ENCODE data around the gene OR13F1.
"Not testable (repeated sequence)": the region's sequence is repeated elsewhere in the genome, so short reads cannot be mapped to it uniquely, and the experiment has no call there.

OR13F1 gene

DNA sequence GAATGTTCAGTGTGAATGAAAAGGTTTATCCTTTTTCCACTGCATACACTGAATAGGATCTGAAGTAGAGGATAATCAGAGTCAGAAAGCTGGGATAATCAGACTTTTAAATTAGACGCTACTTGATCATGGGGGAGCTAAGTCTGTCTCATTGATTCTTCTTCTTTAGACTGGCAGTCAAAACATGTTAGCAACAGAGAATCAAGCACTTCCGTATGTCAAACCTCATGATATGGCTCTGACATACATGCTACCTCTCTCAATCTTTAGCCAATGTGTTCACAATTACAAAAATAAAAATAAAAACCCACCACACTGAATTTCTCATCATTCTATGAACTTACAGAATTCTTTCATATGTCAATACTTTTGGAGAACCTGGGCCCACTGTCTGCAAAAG lies 19.0 kb upstream of the OR13F1 start:
- Histone ChIP-seq H3K4me3 (ENCODE audit: low read depth, low read length) (no peak overlapping the region), H3K27ac (no peak overlapping the region), H3K36me3 (replicated peaks) (no peaks in the 10 kb centered on the region), H3K27me3 (replicated peaks) (no peaks in the 10 kb centered on the region)
- in situ Hi-C loops (cut with HindIII; ENCODE audit: low pct_ligation_motif_present, low sequenced_read_pairs): no loop called here
- DNase-seq: no peak
- TF ChIP-seq, protein P1, sequence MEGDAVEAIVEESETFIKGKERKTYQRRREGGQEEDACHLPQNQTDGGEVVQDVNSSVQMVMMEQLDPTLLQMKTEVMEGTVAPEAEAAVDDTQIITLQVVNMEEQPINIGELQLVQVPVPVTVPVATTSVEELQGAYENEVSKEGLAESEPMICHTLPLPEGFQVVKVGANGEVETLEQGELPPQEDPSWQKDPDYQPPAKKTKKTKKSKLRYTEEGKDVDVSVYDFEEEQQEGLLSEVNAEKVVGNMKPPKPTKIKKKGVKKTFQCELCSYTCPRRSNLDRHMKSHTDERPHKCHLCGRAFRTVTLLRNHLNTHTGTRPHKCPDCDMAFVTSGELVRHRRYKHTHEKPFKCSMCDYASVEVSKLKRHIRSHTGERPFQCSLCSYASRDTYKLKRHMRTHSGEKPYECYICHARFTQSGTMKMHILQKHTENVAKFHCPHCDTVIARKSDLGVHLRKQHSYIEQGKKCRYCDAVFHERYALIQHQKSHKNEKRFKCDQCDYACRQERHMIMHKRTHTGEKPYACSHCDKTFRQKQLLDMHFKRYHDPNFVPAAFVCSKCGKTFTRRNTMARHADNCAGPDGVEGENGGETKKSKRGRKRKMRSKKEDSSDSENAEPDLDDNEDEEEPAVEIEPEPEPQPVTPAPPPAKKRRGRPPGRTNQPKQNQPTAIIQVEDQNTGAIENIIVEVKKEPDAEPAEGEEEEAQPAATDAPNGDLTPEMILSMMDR (IDR thresholded peaks at IDR 0.05; ENCODE audit: low read depth, low read length, missing control alignments): no peak

DNA sequence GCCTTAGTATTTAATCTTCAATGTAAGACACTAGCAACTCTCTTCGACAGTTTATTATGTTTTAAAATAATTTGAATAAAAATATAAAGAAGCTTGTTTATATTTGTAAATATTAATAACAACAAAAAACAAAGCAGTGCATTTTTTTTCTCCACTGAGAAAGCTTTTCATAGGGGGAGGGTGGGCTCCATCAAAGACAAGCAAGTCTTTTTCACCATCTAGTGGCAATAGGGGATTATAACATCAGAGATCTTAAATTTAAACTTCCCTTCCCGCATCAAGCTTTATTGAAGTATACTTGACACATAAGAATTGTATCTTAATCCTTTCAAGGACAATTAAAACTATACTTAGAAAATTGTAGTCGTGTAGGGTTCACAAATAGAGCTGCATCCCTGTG lies 9.3 kb upstream of the OR13F1 start:
- DNase-seq: no peak
- in situ Hi-C loops (cut with HindIII; ENCODE audit: low pct_ligation_motif_present, low sequenced_read_pairs): no loop called here
- H3K27me3 ChIP-seq (replicated peaks): no peaks in the 10 kb centered on the region
- H3K36me3 ChIP-seq (replicated peaks): no peaks in the 10 kb centered on the region
- no peak overlapping the region for H3K4me3 ChIP-seq (ENCODE audit: low read depth, low read length)
- TF ChIP-seq, protein P1 (IDR thresholded peaks at IDR 0.05; ENCODE audit: low read depth, low read length, missing control alignments): peak; percentile 13
- H3K27ac ChIP-seq: no peak overlapping the region

DNA sequence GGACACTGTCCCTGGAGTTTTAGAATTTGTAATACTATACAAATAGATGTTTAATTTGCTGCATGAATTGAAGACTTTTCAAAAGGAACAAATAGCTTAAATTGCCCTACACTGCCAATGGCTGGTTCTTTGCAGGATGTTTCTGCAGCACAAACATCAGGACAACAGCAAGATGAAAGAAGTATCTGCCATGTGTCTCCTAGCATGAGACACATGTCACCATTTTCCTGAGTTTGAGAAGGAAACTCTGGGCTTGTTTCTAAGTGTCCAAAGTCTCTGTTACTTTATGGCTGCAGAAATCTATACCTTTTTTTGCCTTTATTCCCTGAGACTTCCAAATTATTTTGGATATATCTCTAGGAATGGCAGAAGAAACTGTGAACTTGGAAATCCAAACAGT lies 623 bp upstream of the OR13F1 start:
- TF ChIP-seq, protein P1 (IDR thresholded peaks at IDR 0.05; ENCODE audit: low read depth, low read length, missing control alignments): no peak

DNA sequence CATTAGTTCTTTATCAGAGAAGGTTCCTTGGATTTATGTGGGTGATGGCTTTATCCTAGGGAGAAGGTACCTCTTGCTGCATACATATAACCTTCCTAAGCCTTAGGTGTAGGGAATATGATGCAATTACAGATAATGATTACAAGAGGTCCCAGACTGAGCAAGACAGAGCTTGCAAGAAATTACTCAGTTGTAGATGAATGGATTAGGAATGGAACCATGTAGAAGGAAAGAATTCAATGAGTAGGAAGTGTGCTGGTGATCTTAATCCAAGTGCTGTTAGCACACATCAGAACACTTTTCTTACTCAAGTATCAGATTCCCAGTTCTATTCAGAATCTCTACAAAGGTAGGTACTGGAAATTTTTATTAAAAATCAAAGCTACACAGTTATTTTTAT lies 2.5 kb downstream of the OR13F1 start:
- Histone ChIP-seq H3K27me3 (replicated peaks) (no peaks in the 10 kb centered on the region), H3K27ac (no peak overlapping the region), H3K36me3 (replicated peaks) (no peaks in the 10 kb centered on the region), H3K4me3 (ENCODE audit: low read depth, low read length) (no peak overlapping the region)
- no peak for DNase-seq
- TF ChIP-seq, protein P1 (IDR thresholded peaks at IDR 0.05; ENCODE audit: low read depth, low read length, missing control alignments): no peak
- in situ Hi-C loops (cut with HindIII; ENCODE audit: low pct_ligation_motif_present, low sequenced_read_pairs): no loop called here

More for the DNA sequence above, 623 bp upstream of the OR13F1 start:
- in situ Hi-C loops (cut with HindIII; ENCODE audit: low pct_ligation_motif_present, low sequenced_read_pairs): no loop called here
- Histone ChIP-seq H3K27me3 (replicated peaks) (no peaks in the 10 kb centered on the region), H3K4me3 (ENCODE audit: low read depth, low read length) (no peak overlapping the region), H3K27ac (no peak overlapping the region), H3K36me3 (replicated peaks) (no peaks in the 10 kb centered on the region)
- no peak for DNase-seq

DNA sequence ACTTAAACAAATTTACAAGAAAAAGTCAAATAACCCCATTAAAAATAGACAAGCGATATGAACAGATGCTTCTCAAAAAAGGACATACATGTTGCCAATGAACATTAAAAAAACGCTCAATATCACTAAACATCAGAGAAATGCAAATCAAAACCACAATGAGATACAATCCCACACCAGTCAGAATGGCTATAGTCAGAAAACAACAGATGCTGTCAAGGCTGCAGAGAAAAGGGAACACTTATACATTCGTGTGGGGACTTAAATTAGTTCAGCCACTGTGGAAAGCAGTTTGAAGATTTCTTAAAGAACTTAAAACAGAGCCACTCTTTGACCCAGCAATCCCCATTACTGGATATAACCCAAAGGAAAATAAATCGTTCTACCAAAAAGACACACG lies 10.8 kb downstream of the OR13F1 start:
- no peak overlapping the region for H3K4me3 ChIP-seq (ENCODE audit: low read depth, low read length)
- no peak for DNase-seq
- H3K36me3 ChIP-seq (replicated peaks): no peaks in the 10 kb centered on the region
- in situ Hi-C loops (cut with HindIII; ENCODE audit: low pct_ligation_motif_present, low sequenced_read_pairs): no loop called here
- TF ChIP-seq, protein P1 (IDR thresholded peaks at IDR 0.05; ENCODE audit: low read depth, low read length, missing control alignments): no peak
- H3K27me3 ChIP-seq (replicated peaks): no peaks in the 10 kb centered on the region
- no peak overlapping the region for H3K27ac ChIP-seq

DNA sequence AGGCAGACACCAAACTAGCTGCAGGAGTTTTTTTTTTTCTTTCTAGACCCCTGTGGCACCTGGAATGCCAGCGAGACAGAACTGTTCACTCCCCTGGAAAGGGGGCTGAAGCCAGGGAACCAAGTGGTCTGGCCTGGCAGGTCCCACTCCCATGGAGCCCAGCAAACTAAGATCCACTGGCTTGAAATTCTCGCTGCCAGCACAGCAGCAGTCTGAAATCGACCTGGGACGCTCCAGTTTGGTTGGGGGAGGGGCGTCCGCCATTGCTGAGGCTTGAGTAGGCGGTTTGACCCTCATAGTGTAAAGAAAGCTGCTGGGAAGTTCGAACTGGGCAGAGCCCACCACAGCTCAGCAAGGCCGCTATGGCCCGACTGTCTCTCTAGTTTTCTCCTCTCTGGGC lies 16.2 kb downstream of the OR13F1 start:
- in situ Hi-C loops (cut with HindIII; ENCODE audit: low pct_ligation_motif_present, low sequenced_read_pairs); H3K4me3 ChIP-seq (ENCODE audit: low read depth, low read length); H3K36me3 ChIP-seq (replicated peaks); H3K27me3 ChIP-seq (replicated peaks); DNase-seq; H3K27ac ChIP-seq: not testable (repeated sequence)

Measured in brain microvascular endothelial cell (primary cell).